Stimulated activated naive CD4-positive, alpha-beta T cell treated with Interleukin-2 at 50 U/mL for 16 hours (primary cell): ENCODE results near the gene MTUS2.

ENCODE experiments used
- DNase-seq: peaks from one replicate; lab custom pipeline; 2025; lab: John Stamatoyannopoulos, UW

The MTUS2 gene

DNA sequence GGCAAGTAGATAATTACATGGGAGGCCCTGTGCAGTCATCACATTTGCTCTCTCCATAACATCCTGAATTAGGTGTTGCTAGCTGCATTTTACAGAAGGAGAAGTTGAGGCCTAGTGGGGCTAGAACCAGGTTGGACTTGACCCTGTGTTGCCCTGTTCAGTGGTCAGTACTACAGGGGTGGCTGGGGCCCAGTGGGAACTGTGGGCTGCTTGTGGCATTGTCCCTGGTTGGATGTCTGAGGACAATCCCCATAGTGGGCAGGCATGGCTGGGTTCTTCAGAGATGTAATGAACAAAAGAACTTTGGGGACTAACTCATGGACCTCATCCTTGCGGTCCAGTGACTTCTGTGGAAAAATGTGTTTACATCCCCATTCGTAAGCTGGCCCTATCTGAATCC lies 38.9 kb downstream of the MTUS2 start:
- DNase-seq: no peak

DNA sequence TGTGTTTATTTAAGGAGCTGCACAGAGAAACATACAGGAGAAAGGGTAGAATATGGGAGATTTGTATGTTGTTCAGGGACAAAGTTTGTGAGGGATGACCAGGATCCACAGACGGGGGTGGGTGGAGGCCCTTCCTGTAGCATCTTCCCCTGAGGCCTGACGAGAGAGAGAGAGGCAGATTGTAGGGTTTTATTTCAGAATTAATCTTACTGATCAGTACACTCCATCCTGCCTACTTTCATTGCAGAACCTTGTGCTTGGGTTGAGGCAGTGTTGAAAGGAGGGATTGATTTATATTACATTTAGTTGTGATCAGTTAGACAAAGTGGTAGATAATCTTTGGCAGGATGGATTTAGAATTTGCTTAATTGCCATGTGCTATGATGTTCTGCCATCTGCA lies 39.6 kb downstream of the MTUS2 start:
- no peak for DNase-seq

DNA sequence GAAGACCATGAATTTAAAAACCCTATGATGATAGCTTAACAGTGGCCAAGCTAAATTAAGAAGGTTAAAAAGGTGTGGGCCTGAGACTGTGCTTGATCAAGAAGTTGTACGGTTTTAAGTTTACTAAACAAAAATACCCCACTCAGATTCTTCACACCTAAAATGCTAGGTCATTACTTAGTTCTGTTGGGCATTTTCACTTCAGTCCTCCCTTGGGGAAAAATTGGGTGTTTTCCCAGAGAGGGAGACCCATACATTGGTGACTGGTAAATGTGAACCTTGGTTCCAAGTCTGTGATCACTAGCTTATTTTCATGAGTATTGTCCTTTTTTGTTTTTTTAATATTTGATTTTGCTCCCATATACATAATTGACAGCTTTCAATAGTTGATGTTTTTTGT lies 44.4 kb downstream of the MTUS2 start:
- no peak for DNase-seq

DNA sequence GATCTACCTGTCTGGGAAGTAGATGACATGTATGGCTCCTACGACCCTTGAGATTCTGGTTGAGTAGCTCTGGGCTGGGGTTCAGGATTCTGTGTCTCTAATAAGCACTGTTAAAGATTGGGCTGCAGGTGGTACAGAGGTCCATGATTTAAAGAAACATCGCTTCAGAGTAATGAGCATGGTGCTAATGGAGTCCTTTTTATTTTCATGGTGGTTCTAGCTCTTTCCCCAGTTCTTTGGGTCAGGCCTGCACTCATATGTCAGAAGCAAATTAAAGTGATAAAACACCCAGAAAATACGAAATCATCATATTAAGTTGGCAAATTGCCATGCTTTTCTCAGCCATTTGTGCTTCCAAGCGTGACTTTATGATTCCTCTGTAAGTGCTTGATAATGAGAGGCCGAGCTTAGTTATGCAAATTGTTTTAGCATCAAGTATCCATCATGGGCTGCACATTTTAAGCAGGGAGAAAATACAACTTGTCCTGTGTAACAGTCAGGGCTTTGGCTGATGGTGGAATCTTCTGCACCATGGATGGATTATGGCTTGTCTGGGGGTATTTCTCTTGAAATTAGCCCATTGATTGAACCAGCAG lies 45.1 kb downstream of the MTUS2 start:
- no peak for DNase-seq

DNA sequence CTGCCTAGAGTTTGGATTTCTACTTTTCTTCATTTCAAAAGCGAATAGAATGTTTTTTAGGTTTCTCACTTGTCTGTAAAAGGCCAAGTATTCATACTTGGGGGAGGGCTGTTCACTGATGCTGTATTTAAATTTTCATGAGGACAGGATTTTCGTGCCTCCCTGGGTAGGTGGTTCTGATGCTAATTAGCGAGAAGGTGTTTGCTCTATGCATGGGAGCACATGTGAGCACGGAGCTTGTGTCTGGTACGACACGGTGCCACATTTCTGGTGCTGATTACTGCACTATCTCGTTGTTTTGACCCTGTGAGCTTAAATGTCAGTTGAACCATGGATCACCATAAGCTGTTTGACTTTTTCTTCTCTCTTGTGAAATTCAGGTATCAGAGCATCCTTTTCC lies 45.8 kb downstream of the MTUS2 start:
- DNase-seq: no peak

DNA sequence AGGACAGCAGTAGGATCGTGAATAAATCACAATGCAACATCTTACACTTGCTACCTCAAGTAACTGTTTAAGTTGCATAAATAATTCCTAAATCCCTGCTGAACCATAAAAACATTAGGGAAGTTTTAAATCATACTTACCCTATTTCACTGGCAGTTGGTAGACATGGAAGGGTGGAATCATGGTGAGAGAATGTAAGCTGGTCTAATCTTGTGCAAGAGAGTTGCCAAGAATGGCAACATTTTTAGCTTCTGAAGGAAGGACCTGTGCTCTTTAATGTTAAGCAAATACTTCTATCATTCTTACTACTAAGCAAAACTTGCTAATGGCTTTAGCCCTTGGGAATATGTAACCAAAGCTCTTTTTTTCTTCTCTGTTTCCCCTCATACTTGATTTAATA lies 46.8 kb downstream of the MTUS2 start:
- no peak for DNase-seq

DNA sequence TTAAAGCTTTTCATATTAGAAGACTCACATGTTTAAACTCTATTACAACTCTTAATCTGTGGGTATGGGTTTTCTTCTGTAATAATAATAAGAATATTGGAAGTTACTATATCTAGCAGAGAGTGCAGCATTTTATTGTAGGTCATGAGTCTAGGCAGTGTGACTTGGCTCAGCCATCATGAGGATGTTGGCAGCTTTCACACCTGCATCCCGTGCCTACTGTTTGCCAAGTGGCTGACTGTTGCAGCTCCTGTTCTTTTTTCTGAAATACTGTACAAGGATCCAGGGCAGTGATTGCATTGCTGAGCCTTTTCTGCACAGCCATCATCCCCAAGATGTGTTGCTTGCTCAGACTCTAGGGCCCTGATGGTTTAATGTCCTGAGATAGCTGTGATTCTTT lies 47.4 kb downstream of the MTUS2 start:
- DNase-seq: no peak

DNA sequence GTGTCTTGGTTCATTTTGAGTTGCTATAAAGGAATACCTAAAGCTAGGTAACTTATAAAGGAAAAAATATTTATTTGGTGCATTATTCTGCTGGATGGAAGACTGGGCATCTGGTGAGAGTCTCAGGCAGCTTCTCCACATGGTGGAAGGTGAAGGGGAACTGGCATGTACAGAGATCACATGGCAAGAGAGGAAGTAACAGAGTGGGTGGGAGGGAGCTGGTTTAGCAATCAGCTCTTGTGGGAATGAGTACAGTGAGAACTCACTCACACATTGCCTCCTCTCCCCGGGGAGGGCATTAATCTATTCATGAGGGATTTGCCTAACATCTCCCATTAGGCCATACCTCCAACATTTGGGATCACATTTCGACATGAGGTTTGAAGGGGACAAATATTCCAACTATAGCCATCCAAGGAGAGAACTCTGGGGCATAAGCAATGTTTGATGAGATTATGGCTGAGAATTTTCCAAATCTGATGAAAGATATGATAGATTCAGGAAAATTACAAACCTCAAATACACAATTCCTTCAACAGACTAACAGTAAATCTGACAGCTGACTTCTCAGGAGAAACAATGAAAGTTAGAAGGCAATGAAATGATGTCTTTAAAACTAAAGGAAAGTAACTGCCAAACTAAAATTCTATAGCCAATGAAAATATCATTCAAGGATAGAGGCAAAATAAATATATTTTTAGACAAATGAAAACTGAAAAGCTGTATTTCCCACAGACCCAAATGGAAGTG lies 52.5 kb downstream of the MTUS2 start:
- no peak for DNase-seq

DNA sequence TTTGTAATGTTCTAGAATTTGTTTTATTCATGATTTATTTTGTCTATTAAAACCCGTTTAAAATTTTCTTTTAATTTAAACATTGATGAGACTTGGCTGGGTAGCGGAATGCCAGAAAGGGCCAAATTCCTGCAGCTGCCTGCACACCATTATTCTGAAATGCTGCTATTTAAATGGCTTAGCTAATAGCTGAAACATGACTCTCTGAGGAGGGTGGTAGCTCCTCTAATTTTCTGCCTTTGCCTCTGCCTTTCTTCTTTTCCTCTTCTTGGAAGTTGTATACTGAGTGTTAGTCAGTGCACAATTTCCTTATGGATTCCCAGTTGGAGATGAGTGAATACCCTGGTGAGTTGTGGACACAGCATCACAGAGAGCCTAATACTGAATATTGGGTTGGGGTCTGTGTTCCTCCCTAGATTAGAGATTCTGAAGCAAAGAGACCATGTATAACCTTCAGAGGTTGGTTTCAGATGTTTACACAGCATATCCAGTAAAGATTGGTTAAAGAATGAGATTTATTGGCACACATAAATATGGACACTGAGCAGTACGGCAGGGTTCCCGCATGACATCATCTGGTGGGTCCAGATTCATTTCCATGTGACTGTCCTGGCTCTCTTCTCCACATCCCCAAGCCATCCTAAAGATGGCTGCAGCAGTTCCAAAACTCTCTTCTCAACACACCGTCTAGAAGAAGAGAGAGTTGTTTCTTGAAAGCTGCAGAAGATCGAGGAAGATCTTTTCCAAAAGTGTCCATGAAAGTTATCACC lies 55.9 kb downstream of the MTUS2 start:
- DNase-seq: no peak

DNA sequence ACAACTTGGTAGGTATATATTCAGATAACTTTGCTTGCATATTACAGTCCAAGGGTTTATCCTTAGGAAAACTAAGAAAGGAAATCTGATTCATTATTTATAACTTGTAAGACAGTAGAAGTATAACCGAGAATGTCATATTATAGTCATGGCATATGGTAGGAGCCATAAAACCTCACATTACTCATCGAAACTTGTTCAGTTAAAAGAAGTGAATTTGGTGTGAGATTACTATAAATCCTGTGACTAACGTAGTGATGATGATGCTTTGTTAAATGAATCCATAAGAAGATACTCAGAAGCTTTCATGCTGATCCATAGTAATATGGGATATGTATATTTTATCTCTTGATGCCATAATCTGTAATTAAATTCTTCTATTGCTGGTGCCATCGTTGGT lies 57.3 kb downstream of the MTUS2 start:
- no peak for DNase-seq

DNA sequence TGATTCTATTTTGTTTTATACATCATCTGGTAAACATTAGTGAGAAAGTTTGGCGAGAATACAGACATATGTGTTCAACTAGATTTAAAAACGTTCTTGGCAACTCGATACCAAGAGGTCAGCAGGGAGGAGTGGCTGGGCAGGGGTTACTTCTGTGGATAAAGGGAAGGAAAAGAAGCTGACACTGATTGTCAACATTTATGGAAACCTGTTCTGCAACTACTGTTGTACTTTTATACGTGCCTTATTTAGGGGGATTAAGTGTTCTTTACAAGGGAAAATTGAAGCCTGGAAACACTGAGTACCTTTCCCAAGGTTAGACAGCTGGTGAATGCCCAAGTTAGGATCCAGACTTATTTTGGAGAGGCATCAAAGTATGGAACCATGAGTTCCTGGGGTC lies 65.0 kb downstream of the MTUS2 start:
- no peak for DNase-seq

DNA sequence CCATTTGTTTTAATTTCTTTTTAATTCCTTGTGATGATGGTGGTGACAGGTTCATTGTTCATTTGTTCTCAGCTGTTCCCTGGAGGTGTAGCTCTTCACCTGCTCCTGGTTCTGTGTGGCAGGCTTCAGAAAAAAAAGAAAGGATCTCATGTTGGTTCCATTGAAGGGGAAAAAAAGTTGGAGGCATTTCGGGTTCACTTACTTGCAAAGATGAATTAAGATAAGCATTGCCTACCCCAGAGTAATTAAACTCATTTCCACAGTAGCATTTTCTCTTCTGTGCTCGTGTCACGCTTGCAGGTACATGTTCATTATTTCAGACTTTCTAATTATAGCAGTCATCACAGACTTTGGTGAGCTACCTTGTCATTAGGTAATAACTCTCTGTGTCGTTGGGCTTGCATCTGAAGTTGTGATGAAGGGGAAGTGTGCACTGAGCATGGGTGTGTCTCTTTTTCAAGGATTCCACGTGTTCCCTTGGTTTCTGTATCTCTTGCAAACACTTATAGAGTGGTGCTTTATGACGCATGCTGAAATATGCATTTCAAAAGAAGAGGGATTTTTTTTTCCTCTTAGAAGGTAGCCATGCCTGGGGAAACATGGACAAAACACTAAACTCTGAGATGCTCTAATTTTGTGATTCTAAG lies 69.1 kb downstream of the MTUS2 start:
- DNase-seq: no peak

DNA sequence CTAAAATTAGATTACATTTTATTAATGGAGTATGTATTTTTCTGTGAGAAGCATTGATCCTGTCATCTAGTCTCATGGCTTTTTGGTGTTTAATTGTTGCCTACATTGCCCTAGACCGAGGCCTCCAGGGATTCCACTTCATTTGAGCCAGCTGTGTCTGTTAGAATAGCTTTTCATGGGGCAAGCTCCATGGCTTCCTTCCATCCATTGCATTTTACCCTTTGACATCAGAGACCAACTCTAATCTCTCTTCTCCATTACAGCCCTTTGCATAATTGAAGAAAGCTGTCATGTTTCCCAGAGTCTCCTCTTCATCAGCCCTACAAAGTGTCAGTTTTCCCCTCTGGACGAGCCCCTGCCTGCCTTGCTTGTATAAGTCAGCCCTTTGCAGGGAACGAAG lies 70.6 kb downstream of the MTUS2 start:
- DNase-seq: no peak

DNA sequence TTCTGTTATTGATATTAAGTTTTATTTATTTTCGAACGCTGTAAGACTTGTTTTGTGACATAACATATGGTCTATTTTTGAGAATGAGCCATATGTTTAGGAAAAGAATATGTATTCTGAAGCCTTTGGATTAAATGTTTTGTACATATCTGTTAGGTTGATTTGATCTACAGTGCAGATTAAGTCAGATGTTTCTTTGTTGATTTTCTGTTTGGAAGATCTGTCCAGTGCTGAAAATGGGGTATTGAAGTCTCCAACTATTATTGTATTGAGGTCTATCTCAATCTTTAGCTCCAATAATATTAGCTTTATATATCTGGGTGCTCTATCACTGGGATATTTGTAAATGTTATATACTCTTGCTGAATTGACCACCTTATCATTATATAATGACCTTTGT lies 97.9 kb downstream of the MTUS2 start:
- no peak for DNase-seq

DNA sequence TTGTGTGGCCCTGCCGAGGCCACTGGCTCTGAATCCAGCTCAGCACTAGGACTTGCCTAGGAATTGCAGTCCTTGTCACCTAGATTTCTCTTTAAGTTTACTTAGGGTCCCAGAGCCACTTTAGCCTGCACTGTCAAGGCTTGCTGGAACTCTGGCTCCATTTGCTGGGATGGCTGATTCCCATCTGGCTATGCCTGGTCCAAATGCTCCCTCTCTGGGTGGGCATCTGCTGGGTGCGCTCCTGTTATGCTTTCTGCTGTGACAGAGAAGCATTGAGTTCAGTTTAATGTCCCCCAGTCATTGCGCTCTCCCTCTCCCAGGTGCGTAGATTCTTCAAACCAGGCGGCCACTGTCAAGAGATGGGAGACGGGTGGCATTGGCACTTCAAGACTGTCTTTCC lies 102.2 kb downstream of the MTUS2 start:
- DNase-seq: no peak

DNA sequence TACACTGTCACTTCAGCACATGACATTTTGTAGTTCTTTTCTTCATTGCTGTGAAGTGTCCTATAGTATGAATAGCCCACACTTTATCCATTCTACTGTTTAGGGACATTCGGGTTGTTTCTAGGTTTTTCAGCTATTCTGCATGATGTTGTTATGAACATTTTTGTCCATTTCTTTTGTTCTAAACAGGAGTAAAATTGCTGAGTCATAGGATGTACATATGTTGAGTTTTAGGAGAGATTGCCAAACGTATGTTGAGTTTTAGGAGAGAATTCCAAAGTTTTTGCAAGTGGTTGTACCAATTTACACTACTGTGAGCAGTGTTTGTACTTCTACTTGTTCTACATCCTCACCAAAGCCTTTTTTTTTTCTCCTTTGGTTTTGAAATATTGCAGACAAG lies 115.0 kb downstream of the MTUS2 start:
- no peak for DNase-seq

DNA sequence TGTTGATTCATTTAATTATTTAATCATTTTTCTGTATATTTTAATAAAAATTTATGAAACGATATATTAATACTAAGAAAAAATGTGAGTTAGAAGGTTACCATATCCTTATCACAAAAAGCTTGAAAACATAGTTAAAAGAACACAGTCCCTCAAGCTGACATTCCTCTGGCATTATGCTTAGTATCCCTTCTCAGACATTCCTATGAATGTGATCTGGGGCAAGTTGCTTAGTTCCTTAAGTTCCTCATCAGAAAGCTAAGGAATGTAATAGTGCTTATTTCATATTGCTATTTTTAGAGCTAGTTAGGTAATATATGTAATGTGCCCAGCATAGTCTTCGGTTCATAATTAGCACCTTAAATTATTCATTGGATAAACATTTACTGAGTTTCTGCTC lies 122.8 kb downstream of the MTUS2 start:
- no peak for DNase-seq

DNA sequence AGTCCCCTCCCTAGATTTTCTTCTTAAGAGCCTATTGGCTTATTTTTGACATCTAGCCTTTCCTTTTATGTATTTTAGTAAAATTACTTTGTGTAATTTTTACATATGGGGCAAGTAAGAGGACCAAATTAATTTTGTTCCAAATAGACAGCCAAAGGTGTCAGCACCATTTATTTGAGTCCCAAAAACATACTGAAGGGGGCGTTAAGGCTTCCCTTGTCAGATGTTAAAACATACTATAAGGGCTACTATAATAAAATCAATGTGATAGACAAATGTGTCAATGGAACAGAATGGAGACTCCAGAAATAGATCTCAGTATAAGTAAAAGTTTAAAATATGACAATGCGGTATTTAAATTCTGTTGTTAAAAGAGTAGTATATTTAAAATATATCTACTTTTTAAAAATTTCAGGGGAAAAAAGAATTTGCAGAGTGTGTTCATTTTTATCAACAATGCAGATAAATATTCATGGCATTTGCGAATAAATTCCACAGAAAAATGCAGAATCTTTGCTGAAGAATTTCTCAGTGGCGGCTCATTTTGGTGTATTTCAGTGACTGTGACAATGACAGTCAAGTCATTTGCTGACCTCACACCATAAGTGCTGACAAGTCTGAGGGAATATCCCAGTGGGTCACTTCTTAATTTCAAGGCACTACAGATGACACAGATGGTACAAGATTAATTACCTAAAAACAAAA lies 133.7 kb downstream of the MTUS2 start:
- DNase-seq: no peak

DNA sequence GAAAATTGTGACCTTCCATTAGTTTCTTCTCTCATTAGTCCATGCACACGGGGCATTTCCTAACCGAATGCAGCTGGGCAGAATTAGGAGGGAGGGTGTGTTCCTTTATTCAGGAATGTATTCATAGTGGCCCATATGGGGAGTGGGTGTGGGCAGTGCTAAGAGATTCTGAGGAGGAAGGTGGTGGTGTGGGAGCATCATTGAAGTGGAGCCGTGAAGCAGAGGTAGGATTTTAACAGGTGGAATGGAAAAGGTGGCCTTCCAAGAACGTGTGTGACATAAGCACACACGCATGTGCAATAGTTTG lies 134.2 kb downstream of the MTUS2 start:
- no peak for DNase-seq

DNA sequence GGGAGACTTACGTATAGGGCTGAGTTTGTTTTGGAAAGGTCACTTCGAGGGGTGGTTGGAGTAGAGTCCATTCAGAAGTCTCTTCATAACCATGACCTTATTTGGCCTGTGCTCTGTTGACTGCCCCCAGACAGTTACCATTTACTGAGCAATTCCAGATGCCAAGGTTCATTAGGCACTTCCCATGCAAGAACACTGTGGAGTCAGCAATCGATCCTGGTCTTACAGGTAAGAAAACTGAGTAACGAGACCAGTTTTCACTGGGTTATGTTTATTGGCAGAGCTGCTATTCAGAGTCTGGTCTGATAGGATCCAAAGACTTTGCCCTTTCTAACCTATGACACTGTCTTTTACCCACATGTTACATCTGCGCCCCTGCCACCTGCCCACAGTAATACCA lies 134.7 kb downstream of the MTUS2 start:
- no peak for DNase-seq

DNA sequence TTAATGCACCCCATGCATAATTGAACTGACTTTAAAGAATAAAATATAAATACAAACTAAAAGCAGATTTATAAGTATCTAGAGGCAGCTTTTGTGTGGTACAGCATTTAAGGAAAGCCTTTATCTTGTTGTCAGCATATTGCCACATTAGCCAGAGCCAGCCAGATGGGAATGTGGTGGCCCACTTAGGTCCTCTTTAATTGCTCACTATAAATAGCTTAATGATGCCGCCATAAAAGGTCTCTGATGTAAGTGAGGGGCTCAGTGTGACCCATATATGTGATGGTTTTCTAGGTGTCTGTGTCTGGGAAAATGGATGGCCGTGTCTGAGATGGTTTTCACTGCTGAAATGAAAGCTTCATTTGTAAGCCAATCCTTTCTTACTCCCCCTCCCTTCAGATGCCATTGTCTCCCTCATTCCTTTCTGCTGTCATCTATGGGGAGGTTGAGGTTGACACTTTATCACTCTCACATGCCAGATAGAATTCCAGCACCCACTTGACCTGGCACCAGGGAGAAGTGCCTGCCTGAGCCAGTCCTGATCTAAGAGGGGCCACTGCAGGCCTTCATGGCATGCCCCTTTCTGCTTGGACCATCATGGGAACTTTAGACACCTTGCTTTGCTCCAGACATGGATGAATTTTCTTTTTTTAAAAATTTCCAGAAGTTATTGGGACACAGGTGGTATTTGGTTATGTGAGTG lies 135.3 kb downstream of the MTUS2 start:
- DNase-seq: no peak

DNA sequence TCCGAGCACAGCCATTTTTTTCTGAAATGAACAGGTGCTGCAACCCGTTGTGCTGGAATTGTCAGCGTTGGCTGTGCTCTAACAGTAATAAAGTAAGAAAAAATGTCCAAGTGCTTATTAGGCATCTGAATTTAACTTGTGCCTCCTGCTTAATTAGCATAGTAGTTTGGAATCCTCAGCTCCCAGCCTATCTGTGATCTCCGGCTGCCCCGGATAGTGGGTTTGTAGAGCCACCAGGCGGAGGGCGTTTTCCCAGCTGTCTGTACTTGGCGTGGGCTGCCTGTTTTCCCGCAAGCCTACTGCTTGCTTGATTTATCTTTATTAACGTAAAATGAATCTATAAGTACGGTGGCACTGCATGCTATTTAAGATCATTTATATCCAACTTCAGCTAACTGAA lies 137.9 kb downstream of the MTUS2 start:
- DNase-seq: no peak
